Measurements from ENCODE around the gene EEF2KMT. TPM values are rescaled to one million over a fixed set of nuclear protein-coding genes. Genes with fewer than 3 reads are reported as not detected.

Gene EEF2KMT
- total RNA-seq, 1 experiment from 2014 or later = 25.8 TPM

- Histone ChIP-seq H2AFZ (ENCODE audit: low read length) (no peak overlapping the region), H3K79me2 (ENCODE audit: low read length) (no peaks in the 10 kb centered on the region), H3K4me2 (ENCODE audit: low read length) (no peak overlapping the region), H3K27ac (ENCODE audit: low read length) (no peak overlapping the region), H3F3A (ENCODE audit: low read length, unreplicated experiment) (no peaks in the 10 kb centered on the region), H4K20me1 (ENCODE audit: low read length) (no peaks in the 10 kb centered on the region), H3K27me3 (ENCODE audit: low read length) (no peaks in the 10 kb centered on the region), H3K36me3 (ENCODE audit: low read depth, low read length) (no peaks in the 10 kb centered on the region), H3K9me3 (ENCODE audit: low read length) (no peaks in the 10 kb centered on the region), H3K4me1 (ENCODE audit: insufficient read depth, low read length) (peaks cover 9% of the 10 kb centered on the region), H3K9ac (ENCODE audit: low read length) (no peak overlapping the region), H3K4me3 (ENCODE audit: low read length) (no peak overlapping the region), H3K9me2 (replicated peaks; ENCODE audit: low read length) (no peaks in the 10 kb centered on the region)
- TF ChIP-seq EZH2phosphoT487 (IDR thresholded peaks at IDR 0.05; ENCODE audit: borderline replicate concordance, low read length) (no peak), CTCF (conservative IDR thresholded peaks at IDR 0.05; ENCODE audit: low read depth, low read length) (no peak), EZH2 (IDR thresholded peaks at IDR 0.05; ENCODE audit: low read length, unreplicated experiment) (no peak)
- intact Hi-C loops (cut with micrococcal nuclease) = no loop called here
- ChIA-PET POLR2A (ENCODE audit: unreplicated experiment) (no interaction called here), CTCF (no interaction called here)
- DNase-seq = no peak
- ATAC-seq = no peak
- BruUV-seq (replicated peaks) = no TSS peak
Observed at GRCh38 chr16:5040451-5040850, 57.1 kb downstream of the EEF2KMT start.

GRCh38 chr16:5036228-5037156 lies 61.1 kb downstream of the EEF2KMT start:
- ChIA-PET CTCF (no interaction called here), POLR2A (ENCODE audit: unreplicated experiment) (no interaction called here)
- BruUV-seq (replicated peaks) = no TSS peak
- intact Hi-C loops (cut with micrococcal nuclease) = no loop called here
- Histone ChIP-seq H3F3A (ENCODE audit: low read length, unreplicated experiment) (no peaks in the 10 kb centered on the region), H3K4me1 (ENCODE audit: insufficient read depth, low read length) (peaks cover 9% of the 10 kb centered on the region), H3K27ac (ENCODE audit: low read length) (no peak overlapping the region), H3K9ac (ENCODE audit: low read length) (no peak overlapping the region), H3K9me3 (ENCODE audit: low read length) (no peaks in the 10 kb centered on the region), H3K36me3 (ENCODE audit: low read depth, low read length) (no peaks in the 10 kb centered on the region), H3K9me2 (replicated peaks; ENCODE audit: low read length) (no peaks in the 10 kb centered on the region), H3K79me2 (ENCODE audit: low read length) (no peaks in the 10 kb centered on the region), H4K20me1 (ENCODE audit: low read length) (no peaks in the 10 kb centered on the region), H3K4me2 (ENCODE audit: low read length) (no peak overlapping the region), H3K4me3 (ENCODE audit: low read length) (no peak overlapping the region), H2AFZ (ENCODE audit: low read length) (no peak overlapping the region), H3K27me3 (ENCODE audit: low read length) (no peaks in the 10 kb centered on the region)
- TF ChIP-seq CTCF (conservative IDR thresholded peaks at IDR 0.05; ENCODE audit: low read depth, low read length) (no peak), EZH2 (IDR thresholded peaks at IDR 0.05; ENCODE audit: low read length, unreplicated experiment) (no peak), EZH2phosphoT487 (IDR thresholded peaks at IDR 0.05; ENCODE audit: borderline replicate concordance, low read length) (no peak)
- ATAC-seq = no peak
- DNase-seq = no peak

GRCh38 chr16:5035909-5036227 lies 61.7 kb downstream of the EEF2KMT start:
- ATAC-seq = no peak
- Histone ChIP-seq H3K27me3 (ENCODE audit: low read length) (no peaks in the 10 kb centered on the region), H3K9me3 (ENCODE audit: low read length) (no peaks in the 10 kb centered on the region), H3K79me2 (ENCODE audit: low read length) (no peaks in the 10 kb centered on the region), H3K4me1 (ENCODE audit: insufficient read depth, low read length) (peaks cover 7% of the 10 kb centered on the region), H4K20me1 (ENCODE audit: low read length) (no peaks in the 10 kb centered on the region), H3K9me2 (replicated peaks; ENCODE audit: low read length) (no peaks in the 10 kb centered on the region), H3F3A (ENCODE audit: low read length, unreplicated experiment) (no peaks in the 10 kb centered on the region), H3K27ac (ENCODE audit: low read length) (no peak overlapping the region), H3K4me3 (ENCODE audit: low read length) (no peak overlapping the region), H3K36me3 (ENCODE audit: low read depth, low read length) (no peaks in the 10 kb centered on the region), H2AFZ (ENCODE audit: low read length) (no peak overlapping the region), H3K9ac (ENCODE audit: low read length) (no peak overlapping the region), H3K4me2 (ENCODE audit: low read length) (no peak overlapping the region)
- CTCF ChIA-PET = no interaction called here
- no TSS peak for BruUV-seq (replicated peaks)
- DNase-seq = no peak
- intact Hi-C loops (cut with micrococcal nuclease) = no loop called here
- POLR2A ChIA-PET (ENCODE audit: unreplicated experiment) = no interaction called here
- TF ChIP-seq EZH2phosphoT487 (IDR thresholded peaks at IDR 0.05; ENCODE audit: borderline replicate concordance, low read length) (no peak), CTCF (conservative IDR thresholded peaks at IDR 0.05; ENCODE audit: low read depth, low read length) (no peak), EZH2 (IDR thresholded peaks at IDR 0.05; ENCODE audit: low read length, unreplicated experiment) (no peak)
